ENCODE data around the gene SYNE4. TPM values are rescaled to one million over a fixed set of nuclear protein-coding genes. Genes with fewer than 3 reads are reported as not detected.

SYNE4 gene
- total and polyA plus RNA-seq, 2 of the 13 experiments (the other 11 are each of a cell fraction or from before 2014, with no cell fraction given): 13.7 to 23.0 TPM

GRCh38 chr19:36008336-36008978 lies at the start of gene SYNE4 (continued):
- TF ChIP-seq, protein P1, sequence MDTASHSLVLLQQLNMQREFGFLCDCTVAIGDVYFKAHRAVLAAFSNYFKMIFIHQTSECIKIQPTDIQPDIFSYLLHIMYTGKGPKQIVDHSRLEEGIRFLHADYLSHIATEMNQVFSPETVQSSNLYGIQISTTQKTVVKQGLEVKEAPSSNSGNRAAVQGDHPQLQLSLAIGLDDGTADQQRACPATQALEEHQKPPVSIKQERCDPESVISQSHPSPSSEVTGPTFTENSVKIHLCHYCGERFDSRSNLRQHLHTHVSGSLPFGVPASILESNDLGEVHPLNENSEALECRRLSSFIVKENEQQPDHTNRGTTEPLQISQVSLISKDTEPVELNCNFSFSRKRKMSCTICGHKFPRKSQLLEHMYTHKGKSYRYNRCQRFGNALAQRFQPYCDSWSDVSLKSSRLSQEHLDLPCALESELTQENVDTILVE (CRISPR knock-in tag; IDR thresholded peaks at IDR 0.05): peak; percentile 76; the same call in 1 of the 2 replicates
- TF ChIP-seq PRPF4 (IDR thresholded peaks at IDR 0.05; ENCODE audit: low read depth, low read length, poor library complexity, severe bottlenecking): no peak
- TF ChIP-seq ZBTB4 (CRISPR knock-in tag; IDR thresholded peaks at IDR 0.05; ENCODE audit: borderline replicate concordance): no peak
- TF ChIP-seq ZNF773 (CRISPR knock-in tag; IDR thresholded peaks at IDR 0.05; ENCODE audit: borderline replicate concordance): no peak
- TF ChIP-seq CCDC6 (CRISPR knock-in tag; IDR thresholded peaks at IDR 0.05): no peak
- no peak for TF ChIP-seq EED (CRISPR knock-in tag; IDR thresholded peaks at IDR 0.05)
- no peak for TF ChIP-seq ZSCAN20 (CRISPR knock-in tag; IDR thresholded peaks at IDR 0.05; ENCODE audit: borderline replicate concordance)
- TF ChIP-seq, protein P2, sequence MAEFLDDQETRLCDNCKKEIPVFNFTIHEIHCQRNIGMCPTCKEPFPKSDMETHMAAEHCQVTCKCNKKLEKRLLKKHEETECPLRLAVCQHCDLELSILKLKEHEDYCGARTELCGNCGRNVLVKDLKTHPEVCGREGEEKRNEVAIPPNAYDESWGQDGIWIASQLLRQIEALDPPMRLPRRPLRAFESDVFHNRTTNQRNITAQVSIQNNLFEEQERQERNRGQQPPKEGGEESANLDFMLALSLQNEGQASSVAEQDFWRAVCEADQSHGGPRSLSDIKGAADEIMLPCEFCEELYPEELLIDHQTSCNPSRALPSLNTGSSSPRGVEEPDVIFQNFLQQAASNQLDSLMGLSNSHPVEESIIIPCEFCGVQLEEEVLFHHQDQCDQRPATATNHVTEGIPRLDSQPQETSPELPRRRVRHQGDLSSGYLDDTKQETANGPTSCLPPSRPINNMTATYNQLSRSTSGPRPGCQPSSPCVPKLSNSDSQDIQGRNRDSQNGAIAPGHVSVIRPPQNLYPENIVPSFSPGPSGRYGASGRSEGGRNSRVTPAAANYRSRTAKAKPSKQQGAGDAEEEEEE (CRISPR knock-in tag; IDR thresholded peaks at IDR 0.05; ENCODE audit: borderline replicate concordance): 0 out of 2 replicates have a peak, but pooled peaks have one; percentile 47
- TF ChIP-seq, protein P3, sequence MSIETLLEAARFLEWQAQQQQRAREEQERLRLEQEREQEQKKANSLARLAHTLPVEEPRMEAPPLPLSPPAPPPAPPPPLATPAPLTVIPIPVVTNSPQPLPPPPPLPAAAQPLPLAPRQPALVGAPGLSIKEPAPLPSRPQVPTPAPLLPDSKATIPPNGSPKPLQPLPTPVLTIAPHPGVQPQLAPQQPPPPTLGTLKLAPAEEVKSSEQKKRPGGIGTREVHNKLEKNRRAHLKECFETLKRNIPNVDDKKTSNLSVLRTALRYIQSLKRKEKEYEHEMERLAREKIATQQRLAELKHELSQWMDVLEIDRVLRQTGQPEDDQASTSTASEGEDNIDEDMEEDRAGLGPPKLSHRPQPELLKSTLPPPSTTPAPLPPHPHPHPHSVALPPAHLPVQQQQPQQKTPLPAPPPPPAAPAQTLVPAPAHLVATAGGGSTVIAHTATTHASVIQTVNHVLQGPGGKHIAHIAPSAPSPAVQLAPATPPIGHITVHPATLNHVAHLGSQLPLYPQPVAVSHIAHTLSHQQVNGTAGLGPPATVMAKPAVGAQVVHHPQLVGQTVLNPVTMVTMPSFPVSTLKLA (IDR thresholded peaks at IDR 0.05): no peak
- no peak for TF ChIP-seq FOXP1 (IDR thresholded peaks at IDR 0.05)
- TF ChIP-seq FOXP1 (CRISPR knock-in tag; IDR thresholded peaks at IDR 0.05): no peak
- no peak; the same call in 1 of the 2 replicates for TF ChIP-seq ARNTL (CRISPR knock-in tag; IDR thresholded peaks at IDR 0.05)
- TF ChIP-seq ZFX (CRISPR knock-in tag; IDR thresholded peaks at IDR 0.05; ENCODE audit: low read depth): peak; percentile 98
- no peak for TF ChIP-seq ZNF10 (CRISPR knock-in tag; IDR thresholded peaks at IDR 0.05; ENCODE audit: borderline replicate concordance, low read depth)
- TF ChIP-seq NFE2 (CRISPR knock-in tag; IDR thresholded peaks at IDR 0.05): no peak
- TF ChIP-seq TMF1 (CRISPR knock-in tag; IDR thresholded peaks at IDR 0.05; ENCODE audit: low read depth): no peak
- TF ChIP-seq, protein P4, sequence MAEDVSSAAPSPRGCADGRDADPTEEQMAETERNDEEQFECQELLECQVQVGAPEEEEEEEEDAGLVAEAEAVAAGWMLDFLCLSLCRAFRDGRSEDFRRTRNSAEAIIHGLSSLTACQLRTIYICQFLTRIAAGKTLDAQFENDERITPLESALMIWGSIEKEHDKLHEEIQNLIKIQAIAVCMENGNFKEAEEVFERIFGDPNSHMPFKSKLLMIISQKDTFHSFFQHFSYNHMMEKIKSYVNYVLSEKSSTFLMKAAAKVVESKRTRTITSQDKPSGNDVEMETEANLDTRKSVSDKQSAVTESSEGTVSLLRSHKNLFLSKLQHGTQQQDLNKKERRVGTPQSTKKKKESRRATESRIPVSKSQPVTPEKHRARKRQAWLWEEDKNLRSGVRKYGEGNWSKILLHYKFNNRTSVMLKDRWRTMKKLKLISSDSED (CRISPR knock-in tag; IDR thresholded peaks at IDR 0.05): no peak
- TF ChIP-seq ZNF160 (CRISPR knock-in tag; IDR thresholded peaks at IDR 0.05): no peak; the same call in 1 of the 2 replicates
- no peak for TF ChIP-seq TARDBP (CRISPR knock-in tag; IDR thresholded peaks at IDR 0.05)
- 0 out of 2 replicates have a peak, but pooled peaks have one; percentile 45 for TF ChIP-seq MEIS1 (CRISPR knock-in tag; IDR thresholded peaks at IDR 0.05; ENCODE audit: borderline replicate concordance)
- no peak for TF ChIP-seq ZNF205 (CRISPR knock-in tag; IDR thresholded peaks at IDR 0.05)
- no peak for TF ChIP-seq NFKBIZ (CRISPR knock-in tag; IDR thresholded peaks at IDR 0.05)

Measured in HepG2 (cell line).